NCI-H2227 (cell line): ENCODE results near the gene SOX6.
A peak's percentile ranks its signal among the peaks of the same experiment; 100 is the strongest.

Experiments
- DNase-seq: peaks from one replicate; lab custom pipeline; 2025; ENCODE audit not compliant: unreplicated experiment; lab: John Stamatoyannopoulos, UW

The SOX6 gene

GRCh38 chr11:16321148-16321547, 35.2 kb downstream of the SOX6 start:
- DNase-seq: no peak

DNA sequence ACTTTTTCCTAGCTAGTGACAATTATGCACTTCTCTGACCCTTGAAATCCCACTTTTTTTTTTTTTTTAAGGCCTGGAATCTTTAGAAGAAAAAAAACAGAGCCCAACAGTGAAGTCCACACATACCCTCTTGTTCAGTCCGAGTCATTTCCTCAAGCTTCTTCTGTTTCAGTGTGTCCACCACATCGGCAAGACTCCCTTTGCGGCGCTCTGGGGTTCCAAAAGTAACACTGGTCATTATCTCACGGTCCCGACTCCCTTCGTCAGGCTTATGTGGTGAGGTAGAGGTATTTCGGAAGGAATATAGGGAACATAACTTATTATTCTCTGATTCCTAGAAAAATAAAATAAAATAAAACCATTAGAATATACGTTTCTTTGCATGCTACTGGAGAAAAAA, 38.0 kb downstream of the SOX6 start:
- DNase-seq: no peak

GRCh38 chr11:16317712-16318111, 38.6 kb downstream of the SOX6 start:
- DNase-seq: no peak

- no peak for DNase-seq
These were observed 42.5 kb downstream of the SOX6 start for GRCh38 chr11:16313846-16314245.

DNA sequence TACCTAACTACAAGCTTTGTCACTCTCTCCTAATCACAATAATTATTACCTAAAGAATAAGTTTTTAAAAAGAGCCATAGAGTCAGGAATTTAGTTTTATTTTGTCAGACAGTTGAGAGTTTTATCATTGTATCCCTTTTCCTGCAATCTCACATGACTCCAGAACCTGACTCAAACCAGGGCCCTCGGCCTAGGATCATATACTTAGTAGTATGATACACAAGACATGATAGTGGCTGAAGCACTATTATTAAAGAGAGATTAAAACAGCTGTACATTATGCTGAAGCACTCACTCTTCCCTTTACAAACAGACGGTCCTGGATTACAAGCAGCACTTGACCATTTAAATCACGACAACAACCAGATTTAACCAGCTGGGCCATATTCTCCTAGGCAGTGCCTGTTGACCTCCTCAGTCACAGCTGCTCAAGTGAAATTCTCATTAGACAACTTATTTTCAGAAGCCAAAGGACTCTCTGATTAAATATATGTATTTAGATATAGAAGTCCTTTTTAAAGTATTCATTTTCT, 44.0 kb downstream of the SOX6 start:
- DNase-seq: peak; percentile 43

GRCh38 chr11:16311831-16312230, 44.5 kb downstream of the SOX6 start:
- DNase-seq: no peak

GRCh38 chr11:16310943-16311342, 45.4 kb downstream of the SOX6 start:
- DNase-seq: no peak

GRCh38 chr11:16309226-16309625, 47.1 kb downstream of the SOX6 start:
- DNase-seq: no peak

GRCh38 chr11:16301462-16301861, 54.9 kb downstream of the SOX6 start:
- no peak for DNase-seq

DNA sequence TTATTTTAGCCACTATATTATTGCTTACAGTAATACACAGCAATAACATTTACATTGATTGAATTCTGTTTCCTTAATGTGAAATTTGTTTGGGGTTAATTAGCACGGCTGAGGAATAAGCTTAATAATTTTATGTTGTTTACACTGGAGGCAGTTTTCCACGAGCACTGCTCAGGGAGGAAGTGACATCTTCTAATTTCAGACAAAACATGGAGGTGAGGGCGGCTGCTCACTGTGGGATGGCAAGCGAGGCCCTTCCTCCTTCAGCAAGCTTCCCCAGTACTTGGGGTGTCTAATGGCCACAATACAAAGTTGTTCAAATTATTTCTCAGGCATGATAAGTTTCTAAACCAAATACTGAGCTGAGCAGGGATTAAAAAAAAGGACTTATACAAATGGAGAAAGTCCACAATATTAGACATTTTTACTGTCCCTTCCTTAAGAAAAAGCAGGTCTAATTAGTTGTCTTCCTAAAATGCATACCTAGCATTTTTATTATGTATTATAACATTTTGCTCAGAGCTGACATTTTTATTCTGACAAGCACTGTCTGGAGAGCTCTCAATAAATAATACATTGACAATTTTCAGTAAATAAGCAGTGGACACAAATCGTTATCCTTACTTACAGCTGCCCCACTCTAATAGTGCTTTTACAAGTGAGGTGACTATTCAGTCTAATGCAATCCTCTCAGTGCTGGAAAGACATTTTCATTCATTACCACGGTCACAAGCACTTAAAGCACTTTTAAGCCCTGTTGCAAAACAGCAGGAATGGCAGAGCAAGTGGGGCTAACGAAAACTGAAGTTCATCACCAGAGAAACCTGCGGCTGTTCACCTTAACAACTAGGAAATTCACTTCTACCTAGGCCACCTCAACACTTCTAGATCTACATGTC, 56.2 kb downstream of the SOX6 start:
- DNase-seq: peak; percentile 54

- DNase-seq: no peak
These were observed 57.0 kb downstream of the SOX6 start for GRCh38 chr11:16299390-16299789.

GRCh38 chr11:16297332-16297731, 59.0 kb downstream of the SOX6 start:
- DNase-seq: peak; percentile 66

- DNase-seq: no peak
These were observed 60.1 kb downstream of the SOX6 start for GRCh38 chr11:16296273-16296672.

- no peak for DNase-seq
These were observed 60.8 kb downstream of the SOX6 start for GRCh38 chr11:16295592-16295991.

DNA sequence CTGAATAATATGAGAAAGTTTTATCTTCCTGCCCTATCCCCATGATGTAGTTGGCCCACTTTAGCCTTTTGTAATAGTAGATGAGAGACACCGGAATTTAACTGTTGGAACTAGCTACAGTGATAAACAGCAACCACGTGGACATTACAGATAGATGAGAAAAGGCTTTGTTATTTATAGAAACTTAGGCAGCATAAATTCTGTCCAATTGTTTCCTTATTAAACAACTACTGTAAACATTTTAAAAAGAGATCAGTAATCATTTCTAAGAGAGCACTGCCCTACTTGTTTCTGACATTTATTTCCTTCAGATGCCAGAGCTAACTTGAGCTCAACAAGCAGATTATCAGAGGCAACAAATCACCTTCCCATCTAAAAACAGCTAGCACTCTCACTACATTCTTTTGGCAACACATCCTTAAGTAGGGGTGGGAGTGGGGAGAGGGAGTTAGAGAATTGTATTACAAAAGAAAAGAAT, 63.1 kb downstream of the SOX6 start:
- DNase-seq: no peak

- peak; percentile 17 for DNase-seq
These were observed 64.0 kb downstream of the SOX6 start for GRCh38 chr11:16292167-16292859.

DNA sequence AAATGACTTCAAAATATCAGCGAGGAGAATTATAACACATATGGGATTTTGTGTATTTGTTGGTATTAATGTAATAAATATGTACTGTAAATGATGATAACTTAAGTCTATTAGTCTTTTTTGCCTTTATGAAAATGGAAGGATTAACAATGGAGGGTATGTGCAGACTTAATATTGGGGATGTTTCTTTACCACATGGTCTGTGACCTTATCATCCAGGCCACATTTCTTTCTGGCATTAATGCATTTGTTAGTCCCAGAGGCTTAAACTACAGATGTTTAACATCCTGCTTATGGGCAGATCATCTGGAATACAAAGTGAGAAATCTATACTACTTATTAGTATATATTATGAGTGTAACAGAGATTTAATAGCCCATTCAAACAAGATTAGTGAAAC, 64.6 kb downstream of the SOX6 start:
- DNase-seq: no peak

- no peak for DNase-seq
These were observed 66.8 kb downstream of the SOX6 start for GRCh38 chr11:16289541-16289940.

GRCh38 chr11:16287630-16288280, 68.6 kb downstream of the SOX6 start:
- no peak for DNase-seq

GRCh38 chr11:16286095-16286494, 70.3 kb downstream of the SOX6 start:
- DNase-seq: no peak

- peak; percentile 94 for DNase-seq
These were observed 76.1 kb downstream of the SOX6 start for GRCh38 chr11:16280256-16280682.
